HG02571 (cell line): ENCODE results near the gene GSAP.
"Not testable (repeated sequence)": the region's sequence is repeated elsewhere in the genome, so short reads cannot be mapped to it uniquely, and the experiment has no call there.

Experiments
- ATAC-seq: cut with Tn5 transposase; IDR thresholded peaks from one replicate; pipeline ENCODE4 v1.9.1; 2021; ENCODE audit warnings: mild to moderate bottlenecking, moderate library complexity; ENCODE audit not compliant: unreplicated experiment

Gene GSAP

GRCh38 chr7:77367976-77368375, 48.2 kb downstream of the GSAP start:
- ATAC-seq = no peak

GRCh38 chr7:77362905-77363304, 53.2 kb downstream of the GSAP start:
- no peak for ATAC-seq

- ATAC-seq = no peak
Observed at GRCh38 chr7:77360969-77361368, 55.2 kb downstream of the GSAP start.

GRCh38 chr7:77360104-77360503, 56.0 kb downstream of the GSAP start:
- no peak for ATAC-seq

GRCh38 chr7:77359599-77359998, 56.5 kb downstream of the GSAP start:
- no peak for ATAC-seq

- no peak for ATAC-seq
Observed at GRCh38 chr7:77354914-77355313, 61.2 kb downstream of the GSAP start.

- no peak for ATAC-seq
Observed at GRCh38 chr7:77354484-77354883, 61.7 kb downstream of the GSAP start.

- ATAC-seq = no peak
Observed at GRCh38 chr7:77353911-77354310, 62.2 kb downstream of the GSAP start.

- no peak for ATAC-seq
Observed at GRCh38 chr7:77353407-77353721, 62.8 kb downstream of the GSAP start.

GRCh38 chr7:77352665-77353406, 63.3 kb downstream of the GSAP start:
- ATAC-seq = no peak

- peak; percentile 94 for ATAC-seq
Observed at GRCh38 chr7:77351539-77352004, 64.6 kb downstream of the GSAP start.

- ATAC-seq = no peak
Observed at GRCh38 chr7:77349141-77349540, 67.0 kb downstream of the GSAP start.

GRCh38 chr7:77348371-77348813, 67.8 kb downstream of the GSAP start:
- ATAC-seq = no peak

GRCh38 chr7:77346441-77346840, 69.7 kb downstream of the GSAP start:
- ATAC-seq = no peak

GRCh38 chr7:77345426-77345825, 70.7 kb downstream of the GSAP start:
- ATAC-seq = not testable (repeated sequence)

- no peak for ATAC-seq
Observed at GRCh38 chr7:77339726-77340125, 76.4 kb downstream of the GSAP start.

GRCh38 chr7:77338883-77339629, 77.1 kb downstream of the GSAP start:
- ATAC-seq = no peak

- ATAC-seq = no peak
Observed at GRCh38 chr7:77338260-77338659, 77.9 kb downstream of the GSAP start.

GRCh38 chr7:77337456-77337990, 78.6 kb downstream of the GSAP start:
- no peak for ATAC-seq

GRCh38 chr7:77335581-77335980, 80.6 kb downstream of the GSAP start:
- ATAC-seq = no peak

GRCh38 chr7:77334039-77334438, 82.1 kb downstream of the GSAP start:
- not testable (repeated sequence) for ATAC-seq
